Mucosa of descending colon (tissue), 3 donors: ENCODE data around the gene GEMIN8. TPM values are rescaled to one million over a fixed set of nuclear protein-coding genes. Genes with fewer than 3 reads are reported as not detected.

Source experiments
- ATAC-seq: fragments of 200-7000 bp; cut with Tn5 transposase; one replicate; pipeline ENCODE4 v1.9.1; 2020; ENCODE audit warnings: mild to moderate bottlenecking, moderate library complexity
- DNase-seq, 3 donors: peaks; one replicate each; pipeline ENCODE4 v3.0.0-alpha.2; 2020
- H3K36me3 ChIP-seq: fragments of 200-600 bp; one replicate; pipeline ENCODE4 v1.8.0; 2021; ENCODE audit warnings: low read depth, mild to moderate bottlenecking
- H3K4me1 ChIP-seq: fragments of 200-600 bp; one replicate; pipeline ENCODE4 v1.8.0; 2021; ENCODE audit warnings: low read depth, mild to moderate bottlenecking
- H3K4me3 ChIP-seq: fragments of 200-600 bp; one replicate; pipeline ENCODE4 v1.8.0; 2021; ENCODE audit warnings: mild to moderate bottlenecking
- H3K9me3 ChIP-seq: fragments of 200-600 bp; one replicate; pipeline ENCODE4 v1.8.0; 2021; ENCODE audit warnings: mild to moderate bottlenecking
- intact Hi-C, 2 donors: fragments of 100-400 bp; cut with DNase I in 1 of 2; cut with micrococcal nuclease in 1 of 2; formaldehyde crosslinking; loops; one replicate each; pipeline versions ENCODE4 v1.11.0 to v1.11.1; 2022; cut with DNase I, micrococcal nuclease
- total RNA-seq, 3 donors: library from RNA; stranded (reverse); fragmentation: NEBNext Ultra II Directional in 2 of 3; extraction: Animal tissue kit (Norgen Biotek cat#: 25700) in 2 of 3; gene quantifications; one replicate each; pipeline versions ENCODE4 v1.2.1 to v1.2.4, GENCODE V29; 2021 to 2023
- TF ChIP-seq, protein P1 (sequence below): fragments of 200-600 bp; IDR thresholded peaks from one replicate; pipeline ENCODE4 v1.8.0; 2022; ENCODE audit warnings: antibody characterized with exemption, mild to moderate bottlenecking
- donor health status: DM: no; HTN: no; CAD: no; lungs with moderate emphysema.
- donor health status: DM: no; HTN: no; CAD: no.
- donor health status: DM: no; HTN: yes; CAD: no.

GEMIN8 gene
- total RNA-seq, 3 donors from 2014 or later, result 13.5 to 15.9 (median 14.9) TPM

DNA sequence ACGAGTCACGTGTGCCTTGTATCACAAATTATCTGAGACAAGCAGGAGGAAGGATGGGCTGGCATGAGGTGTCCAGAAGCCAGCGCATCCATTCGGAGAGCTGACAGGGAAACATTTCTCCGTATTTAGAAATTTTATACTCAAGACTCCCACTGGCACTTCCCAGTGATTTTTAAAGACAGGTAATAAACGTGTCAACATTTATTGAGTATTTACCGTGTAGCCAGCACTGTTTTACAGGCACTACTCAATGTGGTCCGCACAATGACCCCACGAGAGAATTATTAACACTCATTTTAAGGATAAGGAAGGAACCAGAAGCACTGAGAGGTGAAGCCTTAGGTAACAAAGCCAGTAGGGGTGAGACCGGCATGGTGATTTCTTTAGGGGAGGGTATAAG lies 23.2 kb downstream of the GEMIN8 start:
- no peaks in the 10 kb centered on the region for H3K4me1 ChIP-seq
- H3K36me3 ChIP-seq, result no peaks in the 10 kb centered on the region
- no peaks in the 10 kb centered on the region for H3K9me3 ChIP-seq
- TF ChIP-seq, protein P1, sequence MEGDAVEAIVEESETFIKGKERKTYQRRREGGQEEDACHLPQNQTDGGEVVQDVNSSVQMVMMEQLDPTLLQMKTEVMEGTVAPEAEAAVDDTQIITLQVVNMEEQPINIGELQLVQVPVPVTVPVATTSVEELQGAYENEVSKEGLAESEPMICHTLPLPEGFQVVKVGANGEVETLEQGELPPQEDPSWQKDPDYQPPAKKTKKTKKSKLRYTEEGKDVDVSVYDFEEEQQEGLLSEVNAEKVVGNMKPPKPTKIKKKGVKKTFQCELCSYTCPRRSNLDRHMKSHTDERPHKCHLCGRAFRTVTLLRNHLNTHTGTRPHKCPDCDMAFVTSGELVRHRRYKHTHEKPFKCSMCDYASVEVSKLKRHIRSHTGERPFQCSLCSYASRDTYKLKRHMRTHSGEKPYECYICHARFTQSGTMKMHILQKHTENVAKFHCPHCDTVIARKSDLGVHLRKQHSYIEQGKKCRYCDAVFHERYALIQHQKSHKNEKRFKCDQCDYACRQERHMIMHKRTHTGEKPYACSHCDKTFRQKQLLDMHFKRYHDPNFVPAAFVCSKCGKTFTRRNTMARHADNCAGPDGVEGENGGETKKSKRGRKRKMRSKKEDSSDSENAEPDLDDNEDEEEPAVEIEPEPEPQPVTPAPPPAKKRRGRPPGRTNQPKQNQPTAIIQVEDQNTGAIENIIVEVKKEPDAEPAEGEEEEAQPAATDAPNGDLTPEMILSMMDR, result no peak
- no peak overlapping the region for H3K4me3 ChIP-seq
- intact Hi-C loops, result no loop called here
- no peak for ATAC-seq
- no peak for DNase-seq

DNA sequence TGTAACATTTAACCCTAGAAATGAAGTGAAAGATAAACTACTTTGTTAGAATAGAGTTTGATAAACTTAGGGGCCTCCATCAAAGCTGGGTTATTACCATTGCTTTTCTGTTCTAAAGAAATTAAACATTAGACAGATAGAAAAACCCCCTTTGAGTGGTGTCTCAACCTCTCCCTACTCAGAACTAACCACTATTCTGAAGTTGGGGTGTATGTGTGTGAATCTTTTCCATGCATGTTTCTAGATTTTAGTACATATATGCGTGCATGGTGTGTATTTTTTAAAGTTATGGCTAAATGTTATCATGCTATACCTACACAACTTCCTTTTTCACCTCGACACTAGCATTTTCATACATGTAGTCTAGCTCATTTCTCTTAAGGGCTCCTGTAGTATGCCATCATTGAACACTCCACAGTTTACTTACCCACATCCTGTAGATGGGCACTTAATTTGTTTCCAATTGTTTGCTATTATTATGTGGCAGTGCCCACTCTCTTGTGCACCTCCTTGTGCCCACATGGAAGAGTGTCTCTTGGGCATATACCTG lies 25.7 kb downstream of the GEMIN8 start:
- intact Hi-C loops, result no loop called here
- ATAC-seq, result no peak

DNA sequence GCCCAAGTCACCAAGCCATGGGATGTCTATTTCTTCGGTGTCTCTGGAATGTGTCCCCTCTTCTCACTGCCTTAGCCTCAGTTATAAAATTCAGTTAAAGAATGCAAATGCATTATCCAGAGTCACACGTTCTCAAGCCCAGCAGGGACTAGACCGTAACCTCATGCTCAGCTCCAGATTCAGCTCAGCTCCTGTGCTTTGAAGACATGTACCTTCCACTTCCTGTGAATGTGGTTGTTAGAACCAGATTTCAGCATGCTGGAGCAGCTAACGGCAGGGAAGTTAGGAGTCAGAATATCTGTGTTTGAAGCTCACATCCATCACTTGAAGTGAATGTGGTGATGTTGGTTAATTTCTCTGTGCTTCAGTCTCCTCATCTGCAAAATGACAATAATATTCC lies 26.7 kb downstream of the GEMIN8 start:
- DNase-seq (no peak), ATAC-seq (no peak)
- intact Hi-C loops, result no loop called here
- Histone ChIP-seq H3K36me3 (no peaks in the 10 kb centered on the region), H3K4me1 (no peaks in the 10 kb centered on the region), H3K4me3 (no peak overlapping the region), H3K9me3 (no peaks in the 10 kb centered on the region)
- TF ChIP-seq, protein P1, result no peak

More for the DNA sequence above, 25.7 kb downstream of the GEMIN8 start:
- DNase-seq, result no peak
- Histone ChIP-seq H3K4me3 (no peak overlapping the region), H3K36me3 (no peaks in the 10 kb centered on the region), H3K4me1 (no peaks in the 10 kb centered on the region), H3K9me3 (no peaks in the 10 kb centered on the region)
- TF ChIP-seq, protein P1, result no peak

DNA sequence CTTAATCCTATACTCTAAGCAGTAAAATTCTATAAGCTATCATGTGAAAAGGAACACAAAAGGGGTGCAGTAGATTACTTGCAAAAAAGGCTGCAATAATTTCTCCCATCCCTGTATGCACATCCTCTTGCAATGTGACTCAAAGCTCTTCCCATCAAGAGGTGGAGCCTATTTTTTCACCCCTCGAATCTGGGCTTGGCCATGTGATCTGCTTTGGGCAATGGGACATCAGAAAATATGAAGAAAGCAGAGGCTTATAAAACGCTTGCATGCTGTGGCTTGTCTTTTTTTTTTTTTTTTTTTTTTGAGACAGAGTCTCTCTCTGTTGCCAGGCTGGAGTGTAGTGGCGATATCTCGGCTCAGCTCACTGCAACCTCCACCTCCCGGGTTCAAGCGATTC lies 33.0 kb downstream of the GEMIN8 start:
- intact Hi-C loops, result no loop called here
- ATAC-seq, result no peak
- DNase-seq, result no peak
- no peaks in the 10 kb centered on the region for H3K9me3 ChIP-seq
- no peaks in the 10 kb centered on the region for H3K36me3 ChIP-seq
- TF ChIP-seq, protein P1, result no peak
- no peak overlapping the region for H3K4me3 ChIP-seq
- H3K4me1 ChIP-seq, result no peaks in the 10 kb centered on the region

DNA sequence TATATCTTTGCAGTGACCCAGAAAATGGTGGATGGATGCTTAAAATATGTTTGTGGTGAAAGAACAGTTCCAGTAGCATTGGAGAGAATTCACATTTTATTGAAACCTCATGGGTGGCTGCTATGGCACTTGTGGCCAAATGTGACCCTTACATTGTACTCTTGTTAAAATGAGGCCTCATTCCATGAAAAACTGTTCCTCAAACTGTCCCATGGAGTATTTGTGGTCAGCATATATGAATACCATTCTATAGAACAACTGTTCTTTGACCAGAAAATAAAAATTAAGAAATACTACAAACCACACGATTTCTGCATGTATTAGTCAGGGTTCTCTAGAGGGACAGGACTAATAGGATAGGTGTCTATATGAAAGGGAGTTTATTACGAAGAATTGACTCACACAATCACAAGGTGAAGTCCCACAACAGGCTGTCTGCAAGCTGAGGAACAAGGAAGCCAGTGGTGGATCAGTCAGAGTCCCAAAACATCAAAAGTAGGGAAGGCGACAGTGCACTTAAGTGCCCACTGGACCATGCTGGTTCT lies 35.1 kb downstream of the GEMIN8 start:
- DNase-seq, result no peak
- ATAC-seq, result no peak
- Histone ChIP-seq H3K36me3 (no peaks in the 10 kb centered on the region), H3K4me3 (no peak overlapping the region), H3K9me3 (no peaks in the 10 kb centered on the region), H3K4me1 (no peaks in the 10 kb centered on the region)
- intact Hi-C loops, result no loop called here
- TF ChIP-seq, protein P1, result no peak

DNA sequence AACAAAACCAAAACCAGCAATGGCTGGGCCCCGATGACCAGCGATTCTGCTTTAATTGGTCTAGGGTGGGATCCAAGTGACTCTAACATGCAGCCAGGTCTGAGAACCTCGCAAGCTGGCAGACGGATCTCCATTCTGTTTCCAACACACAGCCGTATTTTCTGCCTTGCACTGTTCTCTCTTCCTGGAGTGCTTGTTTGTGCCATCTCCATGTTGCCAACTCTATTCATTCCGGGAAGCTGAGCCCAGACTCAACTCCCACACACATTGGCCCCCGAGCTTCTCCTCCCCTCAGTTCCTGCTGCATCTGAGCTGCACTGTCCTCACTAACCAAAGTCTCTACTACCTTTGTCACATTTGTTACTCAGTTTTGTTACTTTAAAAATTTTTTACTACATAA lies 35.6 kb downstream of the GEMIN8 start:
- H3K4me1 ChIP-seq, result no peaks in the 10 kb centered on the region
- H3K36me3 ChIP-seq, result no peaks in the 10 kb centered on the region
- DNase-seq (no peak), ATAC-seq (no peak)
- no peak overlapping the region for H3K4me3 ChIP-seq
- intact Hi-C loops, result no loop called here
- H3K9me3 ChIP-seq, result no peaks in the 10 kb centered on the region
- TF ChIP-seq, protein P1, result no peak
